Trophoblast cell (in vitro differentiated cells and primary cell): Measurements from ENCODE around the gene GAB4.

Experiments
- DNase-seq, 2 donors: peaks; one replicate each; pipeline ENCODE4 v3.0.0-alpha.2; 2016
- H2AFZ ChIP-seq: 2 replicates; pipeline ENCODE4 v1.6.1; 2013; ENCODE audit warnings: low read length, moderate library complexity, mild to moderate bottlenecking; ENCODE audit not compliant: insufficient read depth, poor library complexity
- H2AK5ac ChIP-seq: 2 replicates; pipeline ENCODE4 v1.6.1; 2013; ENCODE audit warnings: mild to moderate bottlenecking, low read length
- H2BK120ac ChIP-seq: 2 replicates; pipeline ENCODE4 v1.6.1; 2013; ENCODE audit warnings: low read length, mild to moderate bottlenecking, moderate library complexity; ENCODE audit not compliant: insufficient read depth, poor library complexity
- H2BK12ac ChIP-seq: 2 replicates; pipeline ENCODE4 v1.6.1; 2013; ENCODE audit warnings: mild to moderate bottlenecking, low read length, moderate library complexity
- H2BK5ac ChIP-seq: 2 replicates; pipeline ENCODE4 v1.6.1; 2013; ENCODE audit warnings: low read length, low read depth, moderate library complexity, mild to moderate bottlenecking; ENCODE audit not compliant: poor library complexity
- H3K14ac ChIP-seq: 2 replicates; pipeline ENCODE4 v1.6.1; 2013; ENCODE audit warnings: mild to moderate bottlenecking, low read length
- H3K18ac ChIP-seq: 2 replicates; pipeline ENCODE4 v1.6.1; 2013; ENCODE audit warnings: mild to moderate bottlenecking, low read length
- H3K23ac ChIP-seq: 2 replicates; pipeline ENCODE4 v1.6.1; 2013; ENCODE audit warnings: low read length
- H3K27ac ChIP-seq: 2 replicates; pipeline ENCODE4 v1.5.1; 2013; ENCODE audit warnings: low read depth, mild to moderate bottlenecking, inconsistent platforms, low read length, moderate library complexity
- H3K27me3 ChIP-seq: 2 replicates; pipeline ENCODE4 v1.6.1; 2013; ENCODE audit warnings: inconsistent platforms, mild to moderate bottlenecking, low read length, moderate library complexity; ENCODE audit not compliant: insufficient read depth
- H3K36me3 ChIP-seq, 2 experiments: 1 replicate in 1 of 2; 2 replicates in 1 of 2; pipeline ENCODE4 v1.6.1; 2013; ENCODE audit warnings: low read length in 2 of 2, mild to moderate bottlenecking in 2 of 2, moderate library complexity in 1 of 2; ENCODE audit not compliant: insufficient read depth in 2 of 2, control insufficient read depth in 1 of 2
- H3K4ac ChIP-seq: 2 replicates; pipeline ENCODE4 v1.6.1; 2013; ENCODE audit warnings: low read depth, mild to moderate bottlenecking, low read length, moderate library complexity
- H3K4me1 ChIP-seq, 2 experiments: 1 replicate in 1 of 2; 2 replicates in 1 of 2; pipeline ENCODE4 v1.6.1; 2013; ENCODE audit warnings: low read length in 2 of 2, mild to moderate bottlenecking in 2 of 2, moderate library complexity in 1 of 2; ENCODE audit not compliant: insufficient read depth in 2 of 2, control insufficient read depth in 1 of 2
- H3K4me2 ChIP-seq: 2 replicates; pipeline ENCODE4 v1.6.1; 2013; ENCODE audit warnings: inconsistent platforms, mild to moderate bottlenecking, low read length, moderate library complexity
- H3K4me3 ChIP-seq: 2 replicates; pipeline ENCODE4 v1.5.1; 2013; ENCODE audit warnings: mild to moderate bottlenecking, low read depth, low read length, inconsistent platforms
- H3K79me1 ChIP-seq: one replicate; pipeline ENCODE4 v1.6.1; 2013; ENCODE audit warnings: low read length
- H3K79me2 ChIP-seq: 2 replicates; pipeline ENCODE4 v1.6.1; 2013; ENCODE audit warnings: low read length, mild to moderate bottlenecking; ENCODE audit not compliant: control insufficient read depth, insufficient read depth, poor library complexity
- H3K9ac ChIP-seq: 2 replicates; pipeline ENCODE4 v1.6.1; 2013; ENCODE audit warnings: mild to moderate bottlenecking, low read length
- H3K9me3 ChIP-seq: 2 replicates; pipeline ENCODE4 v1.6.1; 2013; ENCODE audit warnings: low read depth, mild to moderate bottlenecking, control low read depth, inconsistent platforms, low read length; ENCODE audit not compliant: insufficient read depth
- H4K12ac ChIP-seq: 2 replicates; pipeline ENCODE4 v1.6.1; 2013; ENCODE audit warnings: low read depth, mild to moderate bottlenecking, low read length, moderate library complexity
- H4K8ac ChIP-seq: 2 replicates; pipeline ENCODE4 v1.6.1; 2013; ENCODE audit warnings: low read depth, mild to moderate bottlenecking, low read length, moderate library complexity
- H4K91ac ChIP-seq: one replicate; pipeline ENCODE4 v1.6.1; 2013; ENCODE audit warnings: low read depth, mild to moderate bottlenecking, low read length, moderate library complexity
- WGBS: extraction: QIAGEN DNeasy Blood & Tissue Kit; methylation state at CpG from one replicate; pipeline ENCODE4 v1.1.7; 2013; ENCODE audit warnings: missing lambda C conversion rate; ENCODE audit not compliant: insufficient read length, insufficient coverage; ENCODE audit errors: extremely low coverage; 5-methylcytosine and 5-hydroxymethylcytosine counted together

Gene GAB4

DNA sequence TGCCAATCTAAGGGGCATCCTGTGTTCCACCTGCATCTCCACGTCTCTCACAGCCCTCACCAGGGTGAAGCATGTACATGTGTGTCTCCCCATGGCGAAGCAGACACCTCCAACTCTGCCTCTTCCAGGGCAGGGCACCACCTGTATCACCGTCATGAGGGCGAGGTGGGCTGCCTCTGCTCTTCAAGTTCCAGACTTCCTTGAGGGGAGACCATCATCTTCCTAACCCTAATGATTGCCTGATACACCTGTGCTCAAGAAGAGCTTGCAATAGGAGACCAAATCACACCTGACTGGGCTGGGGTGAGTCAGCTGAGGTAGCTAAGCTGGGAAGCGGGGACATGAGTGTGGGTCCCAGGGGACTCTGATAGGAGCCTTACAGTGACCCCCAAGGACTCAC, 43.7 kb downstream of the GAB4 start:
- DNase-seq = no peak
- Histone ChIP-seq H3K27ac (no peak overlapping the region), H3K4me2 (no peak overlapping the region), H3K9me3 (peaks cover 84% of the 10 kb centered on the region), H4K12ac (no peak overlapping the region), H2AFZ (no peak overlapping the region), H2BK12ac (no peak overlapping the region), H2AK5ac (no peak overlapping the region), H4K91ac (no peak overlapping the region), H4K8ac (no peak overlapping the region), H2BK5ac (no peak overlapping the region), H3K79me1 (no peaks in the 10 kb centered on the region), H3K4me3 (no peak overlapping the region), H3K18ac (no peak overlapping the region), H3K79me2 (no peaks in the 10 kb centered on the region), H3K27me3 (no peaks in the 10 kb centered on the region), H3K23ac (no peak overlapping the region), H2BK120ac (no peak overlapping the region), H3K4ac (no peak overlapping the region), H3K14ac (no peak overlapping the region), H3K4me1 (no peaks in the 10 kb centered on the region), H3K36me3 (no peaks in the 10 kb centered on the region), H3K9ac (no peak overlapping the region)
- no CpG with 5 or more reads among the region's 5 CpGs for WGBS

DNA sequence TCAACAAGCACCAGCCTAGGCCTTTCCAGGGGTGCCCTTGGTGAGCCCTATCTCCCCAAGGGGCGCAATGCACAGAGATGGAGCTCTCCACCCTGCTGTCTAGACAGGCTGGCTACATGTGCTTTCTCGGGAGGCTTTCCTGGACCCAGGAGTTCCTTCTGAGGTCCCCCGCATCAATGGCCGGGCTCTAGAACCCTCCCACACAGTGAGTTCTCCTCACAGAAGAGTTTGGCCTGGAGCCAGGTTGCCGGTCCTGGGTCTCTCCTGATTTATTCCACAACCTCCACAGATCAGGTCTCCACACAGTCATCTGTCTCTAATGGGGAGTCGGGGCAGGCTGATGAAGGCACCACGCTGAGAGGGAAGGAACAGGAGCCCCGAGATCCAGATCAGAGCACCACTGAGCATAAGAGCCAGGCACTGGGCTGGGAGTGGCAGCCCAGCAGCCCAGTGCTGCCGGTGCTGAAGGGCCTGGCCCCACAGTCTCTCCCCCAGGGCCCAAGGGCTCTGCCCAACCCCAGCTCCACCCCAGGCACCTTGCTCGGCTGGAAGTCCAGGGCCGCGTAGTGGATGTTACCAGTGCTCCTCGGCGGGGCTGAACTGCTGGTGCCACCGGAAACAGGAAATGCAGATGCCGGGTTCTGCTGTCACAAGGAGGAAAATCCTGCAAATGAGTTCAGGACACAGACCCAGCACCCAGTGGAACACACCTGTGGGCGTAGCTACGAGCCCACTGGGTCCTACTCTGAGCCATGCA, 44.7 kb downstream of the GAB4 start:
- Histone ChIP-seq H3K79me1 (no peaks in the 10 kb centered on the region), H4K8ac (no peak overlapping the region), H3K9ac (no peak overlapping the region), H3K36me3 (no peaks in the 10 kb centered on the region), H3K79me2 (no peaks in the 10 kb centered on the region), H3K27ac (no peak overlapping the region), H2AK5ac (no peak overlapping the region), H3K9me3 (peaks cover 86% of the 10 kb centered on the region), H3K18ac (no peak overlapping the region), H3K4me1 (no peaks in the 10 kb centered on the region), H4K12ac (no peak overlapping the region), H2BK12ac (no peak overlapping the region), H3K4ac (no peak overlapping the region), H3K27me3 (no peaks in the 10 kb centered on the region), H2BK5ac (no peak overlapping the region), H4K91ac (no peak overlapping the region), H3K4me2 (no peak overlapping the region), H2BK120ac (no peak overlapping the region), H3K23ac (no peak overlapping the region), H3K4me3 (no peak overlapping the region), H3K14ac (no peak overlapping the region), H2AFZ (no peak overlapping the region)
- no peak for DNase-seq
- WGBS = no CpG with 5 or more reads among the region's 18 CpGs

DNA sequence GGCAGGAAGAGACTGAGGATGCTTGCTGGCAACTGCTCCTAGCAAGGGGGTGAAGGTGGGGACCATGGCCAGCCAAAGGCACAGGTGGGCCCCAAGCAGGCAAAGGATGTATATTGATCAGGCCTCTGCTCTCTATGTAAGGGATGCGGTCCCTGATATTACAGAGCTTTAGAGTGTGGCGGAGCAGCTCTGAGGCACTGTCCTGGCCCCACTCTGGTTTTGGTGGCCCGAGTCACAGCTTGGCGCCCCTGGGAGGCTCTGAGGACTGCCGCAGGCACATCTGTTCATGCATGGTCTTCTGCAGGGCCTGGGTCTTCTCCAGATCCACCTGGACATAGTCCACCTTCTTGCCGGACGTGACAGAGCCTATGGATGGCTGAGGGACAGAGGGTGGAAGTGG, 45.5 kb downstream of the GAB4 start:
- Histone ChIP-seq H3K14ac (no peak overlapping the region), H4K8ac (no peak overlapping the region), H2BK120ac (no peak overlapping the region), H3K79me1 (no peaks in the 10 kb centered on the region), H3K4ac (no peak overlapping the region), H3K4me1 (no peaks in the 10 kb centered on the region), H2AK5ac (no peak overlapping the region), H4K91ac (no peak overlapping the region), H2BK5ac (no peak overlapping the region), H3K23ac (no peak overlapping the region), H3K9ac (no peak overlapping the region), H2BK12ac (no peak overlapping the region), H3K4me3 (no peak overlapping the region), H3K4me2 (no peak overlapping the region), H3K36me3 (no peaks in the 10 kb centered on the region), H3K18ac (no peak overlapping the region), H4K12ac (no peak overlapping the region), H3K79me2 (no peaks in the 10 kb centered on the region), H3K27me3 (no peaks in the 10 kb centered on the region), H3K9me3 (peaks cover 85% of the 10 kb centered on the region), H2AFZ (no peak overlapping the region), H3K27ac (no peak overlapping the region)
- no peak for DNase-seq
- no CpG with 5 or more reads among the region's 7 CpGs for WGBS

DNA sequence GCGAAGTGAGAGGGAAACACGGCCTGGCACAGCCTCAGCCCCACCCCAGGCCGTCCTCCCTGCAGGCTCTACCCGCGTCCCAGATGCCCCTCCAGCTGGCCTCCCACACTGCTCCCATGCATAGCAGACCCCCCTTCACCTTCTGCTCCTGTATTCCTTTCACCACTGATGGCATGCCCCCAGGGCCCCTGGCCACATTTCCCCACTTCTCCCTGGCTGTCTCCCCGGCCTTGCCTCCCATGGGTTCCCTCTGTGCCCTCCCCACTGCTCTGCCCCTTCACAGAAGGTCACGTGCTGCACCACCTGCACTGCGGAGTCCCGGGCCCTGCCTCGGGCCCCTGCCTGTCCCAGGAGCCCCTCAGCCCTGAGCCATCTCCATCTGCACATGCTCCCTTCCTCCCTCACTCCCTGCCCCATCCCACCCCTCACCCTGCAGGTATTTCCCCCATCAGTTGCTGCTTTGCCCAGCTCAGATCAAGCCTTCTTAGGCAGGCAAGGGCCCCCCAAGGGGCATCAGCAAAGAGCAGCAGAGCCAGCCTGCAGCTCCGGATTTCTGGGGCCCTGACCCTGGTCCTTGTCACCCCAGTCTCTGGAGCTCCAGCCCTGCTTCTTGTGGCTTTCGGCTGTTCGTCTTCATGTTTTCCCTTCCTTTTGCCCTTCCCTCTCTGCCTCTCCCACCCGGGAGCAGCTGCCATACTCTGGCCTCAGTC, 46.4 kb downstream of the GAB4 start:
- Histone ChIP-seq H3K4ac (no peak overlapping the region), H3K4me1 (no peaks in the 10 kb centered on the region), H2BK5ac (no peak overlapping the region), H3K79me2 (no peaks in the 10 kb centered on the region), H3K4me2 (no peak overlapping the region), H3K18ac (no peak overlapping the region), H3K27ac (no peak overlapping the region), H2AFZ (no peak overlapping the region), H3K36me3 (no peaks in the 10 kb centered on the region), H3K9ac (no peak overlapping the region), H4K8ac (no peak overlapping the region), H3K4me3 (no peak overlapping the region), H3K23ac (no peak overlapping the region), H4K91ac (no peak overlapping the region), H3K14ac (no peak overlapping the region), H2AK5ac (no peak overlapping the region), H4K12ac (no peak overlapping the region), H3K9me3 (peaks cover 83% of the 10 kb centered on the region), H3K27me3 (no peaks in the 10 kb centered on the region), H2BK12ac (no peak overlapping the region), H2BK120ac (no peak overlapping the region), H3K79me1 (no peaks in the 10 kb centered on the region)
- no CpG with 5 or more reads among the region's 14 CpGs for WGBS
- DNase-seq = no peak
